Natural killer cell (primary cell): ENCODE measurements around the gene OR4C5. TPM values are rescaled to one million over a fixed set of nuclear protein-coding genes. Genes with fewer than 3 reads are reported as not detected.
"Not testable (repeated sequence)": the region's sequence is repeated elsewhere in the genome, so short reads cannot be mapped to it uniquely, and the experiment has no call there.

ENCODE experiments used
- ATAC-seq, 3 donors: fragments of 150-1000 bp in 2 of 3; fragments of 200-7000 bp in 1 of 3; cut with Tn5 transposase; 1 replicate in 1 of 3; 2 replicates in 2 of 3; pipeline ENCODE4 v1.10.0; 2021; ENCODE audit warnings: mild to moderate bottlenecking in 2 of 3, moderate library complexity in 2 of 3
- DNase-seq, 2 donors: peaks; one replicate each; pipeline versions ENCODE4 v3.0.0 to v3.0.0-alpha.2; 2013 to 2021; ENCODE audit warnings: mixed read lengths in 1 of 2
- H3K27ac ChIP-seq: one replicate; pipeline ENCODE4 v1.5.1; 2013; ENCODE audit warnings: mild to moderate bottlenecking, low read length
- H3K27me3 ChIP-seq: one replicate; pipeline ENCODE4 v1.6.1; 2013; ENCODE audit warnings: low read length; ENCODE audit not compliant: control insufficient read depth, insufficient read depth
- H3K36me3 ChIP-seq: one replicate; pipeline ENCODE4 v1.6.1; 2013; ENCODE audit warnings: low read length; ENCODE audit not compliant: control insufficient read depth, insufficient read depth
- H3K4me1 ChIP-seq: one replicate; pipeline ENCODE4 v1.6.1; 2013; ENCODE audit warnings: low read length; ENCODE audit not compliant: control insufficient read depth, insufficient read depth
- H3K4me3 ChIP-seq: one replicate; pipeline ENCODE4 v1.5.1; 2013; ENCODE audit warnings: low read length
- H3K9me3 ChIP-seq: one replicate; pipeline ENCODE4 v1.6.1; 2013; ENCODE audit warnings: low read length; ENCODE audit not compliant: control insufficient read depth, insufficient read depth
- H3K27ac Mint-ChIP-seq, 2 donors: one replicate each; pipeline ENCODE4 v1.8.0; 2022; ENCODE audit warnings: mild to moderate bottlenecking in 2 of 2, mixed read lengths in 2 of 2, moderate library complexity in 1 of 2
- H3K27me3 Mint-ChIP-seq, 2 donors: one replicate each; pipeline ENCODE4 v1.8.0; 2022; ENCODE audit warnings: low read depth in 2 of 2, mixed read lengths in 2 of 2
- H3K36me3 Mint-ChIP-seq: one replicate; pipeline ENCODE4 v1.8.0; 2022; ENCODE audit warnings: mixed read lengths
- H3K4me1 Mint-ChIP-seq, 2 donors: one replicate each; pipeline ENCODE4 v1.8.0; 2022; ENCODE audit warnings: mixed read lengths in 2 of 2
- H3K4me3 Mint-ChIP-seq: one replicate; pipeline ENCODE4 v1.8.0; 2022; ENCODE audit warnings: mild to moderate bottlenecking, moderate library complexity, mixed read lengths
- H3K9me3 Mint-ChIP-seq, 2 donors: one replicate each; pipeline ENCODE4 v1.8.0; 2022; ENCODE audit warnings: mixed read lengths in 2 of 2
- WGBS: methylation state at CpG from one replicate; pipeline ENCODE4 v1.1.7; 2013; ENCODE audit warnings: missing lambda C conversion rate; ENCODE audit not compliant: insufficient coverage; 5-methylcytosine and 5-hydroxymethylcytosine counted together
- intact Hi-C: fragments of 100-400 bp; cut with micrococcal nuclease; formaldehyde crosslinking; loops from one replicate; pipeline ENCODE4 v1.14.2; 2022
- total RNA-seq, 4 donors: library from RNA; stranded (reverse); fragments of 120-200 nt in 1 of 4; gene quantifications; one replicate each; pipeline versions ENCODE4 v1.2.3 to v1.2.4, GENCODE V29; 2013 to 2022
- TF ChIP-seq, protein P1 (sequence below): fragments of 200-600 bp; IDR thresholded peaks from one replicate; pipeline ENCODE4 v1.8.0; 2022; ENCODE audit warnings: antibody characterized with exemption

Gene OR4C5
- total RNA-seq, 3 donors from 2014 or later (not counting 1 experiment from before 2014, with no cell fraction given): not detected

- Histone ChIP-seq H3K9me3 (peaks cover 7% of the 10 kb centered on the region), H3K36me3 (no peaks in the 10 kb centered on the region), H3K4me1 (peaks cover 4% of the 10 kb centered on the region), H3K4me3 (no peak overlapping the region), H3K27ac (no peak overlapping the region), H3K27me3 (no peaks in the 10 kb centered on the region)
- no peak for ATAC-seq
- DNase-seq: peak in 1 of 2 donors; percentile 42
- TF ChIP-seq, protein P1, sequence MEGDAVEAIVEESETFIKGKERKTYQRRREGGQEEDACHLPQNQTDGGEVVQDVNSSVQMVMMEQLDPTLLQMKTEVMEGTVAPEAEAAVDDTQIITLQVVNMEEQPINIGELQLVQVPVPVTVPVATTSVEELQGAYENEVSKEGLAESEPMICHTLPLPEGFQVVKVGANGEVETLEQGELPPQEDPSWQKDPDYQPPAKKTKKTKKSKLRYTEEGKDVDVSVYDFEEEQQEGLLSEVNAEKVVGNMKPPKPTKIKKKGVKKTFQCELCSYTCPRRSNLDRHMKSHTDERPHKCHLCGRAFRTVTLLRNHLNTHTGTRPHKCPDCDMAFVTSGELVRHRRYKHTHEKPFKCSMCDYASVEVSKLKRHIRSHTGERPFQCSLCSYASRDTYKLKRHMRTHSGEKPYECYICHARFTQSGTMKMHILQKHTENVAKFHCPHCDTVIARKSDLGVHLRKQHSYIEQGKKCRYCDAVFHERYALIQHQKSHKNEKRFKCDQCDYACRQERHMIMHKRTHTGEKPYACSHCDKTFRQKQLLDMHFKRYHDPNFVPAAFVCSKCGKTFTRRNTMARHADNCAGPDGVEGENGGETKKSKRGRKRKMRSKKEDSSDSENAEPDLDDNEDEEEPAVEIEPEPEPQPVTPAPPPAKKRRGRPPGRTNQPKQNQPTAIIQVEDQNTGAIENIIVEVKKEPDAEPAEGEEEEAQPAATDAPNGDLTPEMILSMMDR: no peak
- H3K27ac Mint-ChIP-seq: no peak overlapping the region
- no peak overlapping the region for H3K4me3 Mint-ChIP-seq
- H3K27me3 Mint-ChIP-seq: no peaks in the 10 kb centered on the region
- H3K4me1 Mint-ChIP-seq: peaks cover 0 to 9% of the 10 kb centered on the region in 2 donors
- H3K36me3 Mint-ChIP-seq: no peaks in the 10 kb centered on the region
- H3K9me3 Mint-ChIP-seq: peaks cover 4 to 8% of the 10 kb centered on the region in 2 donors
- intact Hi-C loops: no loop called here
- 49% methylated on average over 2 of the region's 2 CpGs for WGBS
Observed at GRCh38 chr11:48341466-48341865, 24.8 kb downstream of the OR4C5 start.

DNA sequence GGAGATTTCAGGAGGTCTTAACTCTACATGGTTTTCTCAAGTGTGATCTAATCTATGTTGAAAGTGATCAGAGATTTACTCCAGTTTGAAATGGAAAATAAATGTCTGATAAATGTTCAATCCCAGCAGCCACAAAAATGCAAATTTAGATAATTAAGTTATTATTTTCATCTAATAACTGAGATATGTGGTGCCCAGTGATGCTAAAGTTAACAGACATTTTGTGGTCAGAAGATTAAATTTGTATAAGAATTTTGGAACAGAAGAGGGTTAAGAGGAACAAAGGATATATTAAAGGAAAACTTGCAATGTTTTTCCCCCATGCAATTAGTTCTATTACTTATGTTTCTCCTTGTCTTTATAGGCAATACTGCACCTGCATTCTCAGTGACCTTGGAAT is 41.6 kb downstream of the OR4C5 start, which contains the start of gene OR4C3:
Gene OR4C3 (plus strand): TSS at position 301 of the 400 bp plus-strand sequence. CDS start 102 bp downstream, outside the sequence.
- H3K27me3 Mint-ChIP-seq, ATAC-seq: not testable (repeated sequence)

DNA sequence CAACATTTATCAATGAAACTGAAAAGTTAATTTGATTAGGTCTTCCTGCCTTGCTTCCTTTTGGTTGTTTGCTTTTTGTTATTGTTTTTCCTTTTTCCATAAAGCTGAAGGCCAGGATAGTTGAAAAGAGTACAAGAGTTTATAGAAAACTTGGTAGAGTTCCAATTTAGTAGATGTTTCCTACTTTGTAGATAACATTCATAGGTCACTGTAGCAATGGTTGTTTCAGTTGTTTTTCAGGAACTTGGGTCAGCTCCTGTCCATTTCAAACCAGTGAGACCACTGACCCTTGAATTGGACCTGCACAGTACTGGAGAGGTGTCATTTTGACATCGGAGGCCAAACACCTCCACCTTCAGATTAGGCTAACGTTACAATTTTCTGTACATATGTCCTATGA is 46.5 kb downstream of the OR4C5 start:
- H3K9me3 Mint-ChIP-seq, DNase-seq, H3K4me1 Mint-ChIP-seq, H3K36me3 Mint-ChIP-seq, H3K4me3 ChIP-seq, H3K27ac Mint-ChIP-seq, H3K9me3 ChIP-seq, H3K36me3 ChIP-seq, intact Hi-C loops, ATAC-seq, H3K4me3 Mint-ChIP-seq, H3K4me1 ChIP-seq, H3K27ac ChIP-seq, H3K27me3 ChIP-seq: not testable (repeated sequence)
- WGBS: 91% methylated on average over 2 of the region's 2 CpGs
- peaks cover 8 to 16% of the 10 kb centered on the region in 2 donors for H3K27me3 Mint-ChIP-seq

More for the DNA sequence above, 41.6 kb downstream of the OR4C5 start, which contains the start of gene OR4C3:
- H3K27me3 ChIP-seq, H3K4me3 ChIP-seq, H3K9me3 Mint-ChIP-seq, intact Hi-C loops, H3K9me3 ChIP-seq, H3K4me3 Mint-ChIP-seq, DNase-seq, H3K36me3 ChIP-seq, H3K36me3 Mint-ChIP-seq, H3K27ac ChIP-seq, H3K4me1 ChIP-seq, H3K27ac Mint-ChIP-seq: not testable (repeated sequence)
- H3K4me1 Mint-ChIP-seq: peaks cover 0 to 12% of the 10 kb centered on the region in 2 donors

Other genes starting within 250 kb of the OR4C5 start
- not detected for gene OR4B1, start 149.7 kb downstream of the OR4C5 start, total RNA-seq
- not detected for gene OR4X2, start 121.4 kb downstream of the OR4C5 start, total RNA-seq
- not detected for gene OR4X1, start 102.6 kb downstream of the OR4C5 start, total RNA-seq
- not detected for gene OR4S1, start 60.2 kb downstream of the OR4C5 start, total RNA-seq
- gene OR4C3, start 41.5 kb downstream of the OR4C5 start, total RNA-seq: not detected
- gene OR4A47, start 122.3 kb upstream of the OR4C5 start, total RNA-seq: not detected